HG03342 (cell line): Measurements from ENCODE around the gene BAHCC1.

Source experiments
- ATAC-seq: cut with Tn5 transposase; IDR thresholded peaks from one replicate; pipeline ENCODE4 v1.9.1; 2021; ENCODE audit warnings: mild to moderate bottlenecking, moderate library complexity; ENCODE audit not compliant: unreplicated experiment

The BAHCC1 gene

DNA sequence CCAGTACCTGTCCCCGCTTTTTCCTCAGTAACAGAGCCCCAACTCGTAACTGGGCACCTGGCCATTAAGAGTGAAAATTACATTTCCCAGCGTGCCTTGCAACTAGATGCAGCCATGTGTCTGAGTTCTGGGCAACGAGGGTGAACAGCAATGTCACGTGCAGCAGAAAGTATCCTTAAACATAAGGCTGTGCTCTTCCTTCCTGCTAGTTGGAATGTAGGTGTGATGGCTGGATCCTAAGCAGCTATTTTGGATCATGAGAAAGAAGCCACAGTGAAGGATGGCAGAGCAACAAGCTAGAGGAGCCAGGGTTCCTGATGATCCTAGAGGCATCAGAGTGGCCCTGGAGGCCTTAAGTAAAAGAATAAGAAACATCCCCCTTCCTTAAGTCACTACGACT is 81.4 kb downstream of the BAHCC1 start:
- ATAC-seq, result no peak

- ATAC-seq, result no peak
Observed at GRCh38 chr17:81477173-81477572, 81.9 kb downstream of the BAHCC1 start.

DNA sequence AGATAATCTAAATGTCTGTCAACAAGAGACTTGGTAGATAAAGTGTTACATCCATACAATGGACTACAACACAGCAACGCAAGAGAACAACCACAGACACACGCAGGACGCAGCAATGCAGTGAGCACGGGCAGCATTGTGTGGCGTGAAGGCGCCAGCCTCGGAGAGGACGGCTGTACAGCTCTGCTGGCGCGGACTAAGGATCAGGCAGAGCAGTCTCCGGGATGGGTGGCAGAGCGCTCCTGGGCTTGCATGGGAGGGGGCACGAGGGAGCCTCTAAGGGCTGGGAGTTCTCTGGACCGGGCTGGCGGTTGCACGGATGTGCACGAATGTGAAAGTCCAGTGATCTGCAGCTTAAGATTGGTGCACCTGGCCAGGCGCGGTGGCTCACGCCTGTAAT is 82.9 kb downstream of the BAHCC1 start:
- ATAC-seq, result no peak

DNA sequence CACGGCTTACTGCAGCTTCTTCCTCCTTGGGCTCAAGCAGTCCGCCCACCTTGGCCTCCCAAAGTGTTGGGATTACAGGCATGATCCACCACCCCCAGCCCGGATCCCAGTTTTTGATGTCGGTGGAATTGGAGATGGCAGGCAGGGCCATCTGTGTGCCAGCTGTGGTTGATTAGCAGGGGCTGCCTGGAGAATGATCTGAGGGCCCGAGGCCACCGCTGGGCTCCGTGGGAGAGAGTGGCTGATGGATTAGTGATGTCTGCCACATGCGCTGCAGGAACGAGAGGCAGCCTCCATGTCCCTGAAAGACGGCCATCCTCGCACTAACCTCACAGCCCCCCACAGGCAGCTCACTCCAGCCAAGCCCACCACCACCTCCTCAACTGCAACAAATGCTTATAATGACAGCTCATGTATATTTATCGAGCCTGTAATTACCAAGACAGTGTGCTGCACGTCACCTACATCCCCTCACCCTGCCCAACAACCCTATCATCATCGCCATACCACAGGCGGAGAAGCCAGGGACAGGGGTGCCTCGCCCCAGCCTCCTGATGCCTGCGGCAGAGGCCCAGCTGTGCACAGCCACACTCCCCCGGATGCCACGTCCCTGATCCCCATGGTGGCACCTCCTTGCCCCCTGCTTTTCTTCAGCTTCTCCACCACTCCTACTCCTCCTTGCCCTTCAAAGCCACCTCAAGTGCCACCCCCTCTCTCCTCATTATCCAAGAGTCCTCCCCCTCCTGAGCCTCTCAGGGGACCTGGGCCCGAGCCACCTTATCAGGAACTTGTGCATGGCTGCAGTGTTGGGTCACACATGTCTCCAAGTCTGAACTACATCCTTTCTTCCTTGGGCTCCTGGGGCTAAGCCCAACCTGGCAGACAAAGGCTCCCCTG is 84.2 kb downstream of the BAHCC1 start:
- no peak for ATAC-seq

DNA sequence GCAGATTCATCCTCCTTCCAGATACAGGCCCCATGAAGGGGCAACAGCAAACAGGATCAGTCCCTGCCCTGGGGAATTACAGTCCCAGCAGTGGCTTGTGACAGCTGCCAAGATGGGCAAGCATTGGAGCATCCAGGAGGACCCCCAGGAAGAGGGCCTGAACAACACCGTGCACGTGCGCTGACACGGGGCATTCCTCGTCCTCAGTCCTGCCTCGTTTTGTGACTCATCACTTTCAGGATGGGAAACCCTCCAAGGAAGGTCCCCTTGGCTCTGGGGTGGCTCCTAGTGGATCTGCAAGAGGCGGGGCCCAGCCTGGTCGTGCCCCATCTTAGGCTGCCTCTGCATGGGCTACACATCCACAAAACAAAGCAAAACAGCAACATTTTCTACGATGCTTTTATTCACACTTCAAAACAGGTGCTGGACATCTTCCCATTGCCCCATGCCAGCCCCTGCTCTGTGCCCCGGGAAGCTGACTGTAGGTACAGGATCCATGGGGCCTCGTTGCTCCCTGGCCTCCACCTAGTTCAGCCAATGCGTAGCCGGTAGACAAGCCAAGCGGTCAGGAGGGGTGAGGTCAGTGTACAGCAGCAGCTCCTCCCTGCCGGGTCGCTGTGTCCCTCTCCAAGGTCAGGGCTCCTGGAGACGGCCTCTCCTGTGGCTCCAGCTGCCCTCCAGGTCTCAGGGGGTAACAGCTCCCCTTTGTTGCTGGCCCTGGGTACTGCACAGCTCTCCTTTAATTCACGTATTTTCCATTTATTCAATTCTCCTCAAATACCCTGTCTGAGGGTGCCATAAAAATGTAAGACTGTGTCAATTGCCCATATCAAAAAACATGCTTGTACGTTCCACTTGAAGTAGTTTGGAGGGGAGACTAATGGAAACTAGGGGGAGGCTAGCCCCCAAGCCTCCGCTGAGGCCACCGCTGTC is 85.1 kb downstream of the BAHCC1 start:
- ATAC-seq, result no peak

DNA sequence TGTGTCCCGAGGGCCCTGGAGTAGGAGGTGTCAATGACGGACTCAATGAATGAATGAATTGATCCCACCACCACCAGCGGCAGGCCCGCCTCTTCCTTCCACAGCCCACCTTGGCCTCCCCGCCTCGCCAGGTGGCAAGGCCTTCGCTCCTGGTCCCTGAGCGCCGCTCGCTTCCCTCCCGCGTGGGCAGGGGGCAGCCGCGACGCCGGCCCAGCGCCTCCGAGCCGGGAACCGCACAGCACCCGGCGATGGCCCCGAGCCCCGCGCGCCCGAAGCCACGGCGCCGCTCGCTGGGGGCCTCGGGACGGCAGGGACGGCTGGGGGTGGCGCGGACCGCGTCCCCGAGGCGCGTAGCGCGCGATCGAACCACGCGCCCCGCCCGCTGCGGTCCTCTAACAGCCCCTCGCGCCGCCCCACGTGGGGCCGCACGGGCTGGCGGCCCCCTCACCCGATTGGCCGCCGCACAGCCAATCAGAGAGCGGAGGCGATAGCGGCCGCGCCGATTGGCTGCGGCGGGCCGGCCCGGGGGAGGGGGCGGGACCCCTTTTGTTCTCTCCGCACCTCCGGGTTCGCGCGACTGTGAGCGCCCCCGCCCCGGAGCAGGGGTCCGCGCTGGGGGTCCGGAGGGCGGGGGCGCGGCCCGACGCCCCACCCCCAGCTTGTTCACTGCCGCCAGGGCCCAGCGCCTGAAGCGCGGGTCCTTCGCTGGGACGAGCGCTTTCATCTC is 86.0 kb downstream of the BAHCC1 start:
- no peak for ATAC-seq

GRCh38 chr17:81481815-81482505 is 86.7 kb downstream of the BAHCC1 start:
- no peak for ATAC-seq

- no peak for ATAC-seq
Observed at GRCh38 chr17:81482673-81483072, 87.4 kb downstream of the BAHCC1 start.

DNA sequence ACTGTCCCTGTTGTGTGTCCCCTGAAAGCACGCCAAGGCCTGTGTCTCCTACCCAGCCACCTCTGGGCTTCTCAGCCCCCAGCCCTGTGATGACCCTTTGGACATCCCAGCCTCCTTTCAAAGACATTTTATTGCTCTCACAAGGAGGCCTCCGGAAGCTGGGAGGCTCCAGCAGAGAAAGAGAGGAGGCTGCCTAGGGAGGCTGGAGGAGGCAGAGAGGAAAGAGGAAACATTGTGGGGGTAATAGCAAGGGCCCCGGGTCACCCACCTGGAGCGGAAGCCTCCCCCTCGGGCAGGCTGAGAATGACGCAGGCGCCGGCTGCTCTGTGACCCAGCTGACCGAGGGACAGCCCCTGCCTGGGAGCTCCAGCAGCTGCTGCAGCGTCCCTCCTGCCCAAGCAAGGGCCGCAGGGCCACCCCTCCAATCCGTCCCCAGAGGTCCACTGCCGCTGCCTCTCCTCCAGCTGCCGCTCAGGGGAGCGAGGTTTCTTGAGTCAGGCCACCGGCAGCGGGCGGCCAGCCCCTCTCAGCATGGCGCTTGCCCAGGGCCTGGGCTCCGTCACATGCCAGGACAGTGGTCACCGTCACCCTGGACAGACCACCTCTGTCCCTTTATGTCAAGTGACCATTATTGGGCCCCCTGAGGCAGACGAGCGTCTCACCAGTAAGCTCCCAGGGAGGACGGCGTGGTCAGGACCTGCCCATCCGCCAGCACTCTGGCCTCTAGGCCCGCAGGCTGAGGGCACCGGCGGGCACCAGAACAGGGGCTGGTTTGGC is 88.0 kb downstream of the BAHCC1 start:
- ATAC-seq, result no peak

GRCh38 chr17:81483862-81484194 is 88.6 kb downstream of the BAHCC1 start:
- no peak for ATAC-seq

GRCh38 chr17:81484195-81484979 is 89.1 kb downstream of the BAHCC1 start:
- peak; percentile 59 for ATAC-seq

- ATAC-seq, result no peak
Observed at GRCh38 chr17:81486199-81486810, 91.0 kb downstream of the BAHCC1 start.

GRCh38 chr17:81487089-81487486 is 91.8 kb downstream of the BAHCC1 start:
- no peak for ATAC-seq

DNA sequence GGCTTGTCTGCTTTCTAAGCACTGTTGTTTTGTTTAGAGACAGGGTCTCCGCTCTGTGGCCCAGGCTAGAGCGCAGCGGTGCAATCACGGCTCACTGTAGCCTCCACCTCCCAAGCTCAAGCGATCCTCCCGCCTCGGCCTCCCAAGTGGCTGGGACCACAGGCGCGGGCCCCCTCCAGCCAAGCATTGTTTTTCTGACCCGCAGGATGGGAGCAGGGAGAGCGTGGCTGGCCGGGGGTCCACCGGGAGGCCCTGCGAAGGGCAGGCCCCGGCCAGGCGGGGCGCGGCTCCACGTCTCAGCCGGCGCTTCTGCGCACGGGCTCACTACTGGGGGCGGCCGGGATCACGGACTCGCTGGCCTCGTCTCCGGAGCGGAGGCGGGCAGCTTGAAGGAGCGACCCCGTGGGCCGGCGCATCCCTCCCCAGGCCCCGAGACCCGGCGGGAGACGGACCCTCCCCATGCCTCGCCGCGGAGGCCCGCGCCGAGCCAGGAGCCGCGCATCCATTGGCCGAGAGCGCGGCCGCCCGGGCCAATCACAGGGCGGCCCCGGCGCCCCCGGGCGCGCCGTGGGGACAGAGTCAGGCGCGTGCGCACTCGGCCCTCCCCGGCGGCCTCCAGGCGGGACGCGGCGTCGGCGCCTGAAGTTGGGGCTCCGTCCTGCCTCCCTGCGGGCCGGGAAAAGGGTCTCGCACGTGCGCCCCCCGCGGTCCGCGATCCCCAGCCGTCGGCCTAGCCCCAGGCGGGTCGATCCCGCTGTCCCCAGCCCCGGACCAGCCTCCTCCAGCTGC is 92.4 kb downstream of the BAHCC1 start:
- no peak for ATAC-seq

- no peak for ATAC-seq
Observed at GRCh38 chr17:81488276-81488860, 93.1 kb downstream of the BAHCC1 start.

DNA sequence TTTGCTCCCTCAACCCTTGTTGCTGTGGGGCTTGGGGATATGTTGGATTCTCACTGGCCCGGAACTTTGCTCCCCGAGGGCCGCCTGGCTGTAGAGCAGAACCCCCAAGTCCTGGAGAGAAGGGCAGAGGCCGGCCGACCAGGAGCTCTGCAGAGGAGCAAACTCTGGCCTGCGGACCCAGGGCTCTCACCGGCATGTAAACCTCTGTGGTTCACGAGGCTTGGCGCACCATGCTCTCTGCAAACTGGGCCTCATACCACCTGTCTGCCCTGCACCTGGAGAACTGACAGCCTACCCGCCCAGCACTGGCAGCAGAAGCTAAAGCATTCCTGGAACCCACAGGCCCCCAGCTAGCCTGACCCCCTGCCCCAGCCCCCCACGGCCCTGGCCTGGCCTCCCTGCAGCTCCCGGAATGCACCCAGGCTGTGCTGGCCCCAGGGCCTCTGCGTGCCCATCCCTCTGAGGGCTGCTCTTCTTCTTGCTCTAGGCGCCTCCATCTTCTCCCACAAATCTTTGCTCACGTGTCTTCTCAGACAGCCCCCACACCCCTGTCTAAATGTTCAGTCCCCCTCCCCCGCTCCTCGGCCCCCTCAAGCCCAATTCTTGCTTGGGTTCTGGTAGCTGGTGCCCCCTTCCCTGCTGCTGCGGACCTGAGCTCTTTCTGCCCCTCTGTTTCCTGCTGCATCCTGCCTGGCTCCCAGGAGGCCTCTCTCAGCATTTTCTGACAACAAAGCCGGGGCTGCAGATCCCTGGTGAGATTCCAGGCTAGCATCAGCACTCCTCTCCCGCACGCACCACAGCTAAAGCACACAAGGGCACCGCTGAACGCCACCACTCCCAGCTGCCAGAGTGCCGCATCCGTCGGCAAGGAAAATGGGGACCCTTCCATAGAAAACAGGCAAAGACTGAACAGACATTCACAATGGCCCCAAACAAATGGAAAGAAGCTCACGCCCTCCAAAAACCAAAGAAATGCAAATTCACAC is 94.0 kb downstream of the BAHCC1 start:
- ATAC-seq, result no peak
